PC-3 (cell line): ENCODE data around the gene SELPLG. TPM values are rescaled to one million over a fixed set of nuclear protein-coding genes. Genes with fewer than 3 reads are reported as not detected.
"Not testable (repeated sequence)": the region's sequence is repeated elsewhere in the genome, so short reads cannot be mapped to it uniquely, and the experiment has no call there.

Experiments
- ATAC-seq: fragments of 200-7000 bp; cut with Tn5 transposase; 2 replicates; pipeline ENCODE4 v1.9.1; 2020; ENCODE audit warnings: mild to moderate bottlenecking, moderate library complexity
- BruUV-seq: library from RNA; stranded (reverse); fragments of 400-500 nt; replicated peaks from 2 replicates; lab custom pipeline; 2021; lab: Mats Ljungman, UMichigan
- CTCF ChIA-PET: fragments of 300-600 bp; sonication (Branson Sonifier 250); formaldehyde crosslinking; loops from one replicate; lab custom pipeline; 2022; ENCODE audit warnings: antibody characterized with exemption; lab: Charles Lee
- POLR2A ChIA-PET: fragments of 300-600 bp; sonication (Branson Sonifier 250); formaldehyde crosslinking; loops from one replicate; lab custom pipeline; 2022; ENCODE audit warnings: antibody characterized with exemption; ENCODE audit not compliant: unreplicated experiment; lab: Charles Lee
- DNase-seq: peaks from one replicate; pipeline ENCODE4 v3.0.0-alpha.2; 2015
- H2AFZ ChIP-seq: fragments of 300-600 bp; sonication (generic); 2 replicates; pipeline ENCODE4 v1.6.0; 2016; ENCODE audit warnings: antibody characterized with exemption, low read length
- H3F3A ChIP-seq: fragments of 300-600 bp; sonication (generic); one replicate; pipeline ENCODE4 v1.6.0; 2017; ENCODE audit warnings: antibody characterized with exemption, low read length, control low read depth, mild to moderate bottlenecking; ENCODE audit not compliant: unreplicated experiment
- H3K27ac ChIP-seq: fragments of 300-600 bp; sonication (generic); 2 replicates; pipeline ENCODE4 v1.5.1; 2016; ENCODE audit warnings: mild to moderate bottlenecking, low read length
- H3K27me3 ChIP-seq: fragments of 300-600 bp; sonication (generic); 2 replicates; pipeline ENCODE4 v1.6.1; 2016; ENCODE audit warnings: low read length, mixed read lengths
- H3K36me3 ChIP-seq: fragments of 300-600 bp; sonication (generic); 2 replicates; pipeline ENCODE4 v1.6.1; 2016; ENCODE audit warnings: low read depth, mixed run types, low read length, mixed read lengths
- H3K4me1 ChIP-seq: fragments of 300-600 bp; sonication (generic); 2 replicates; pipeline ENCODE4 v1.5.1; 2016; ENCODE audit warnings: low read length; ENCODE audit not compliant: insufficient read depth
- H3K4me2 ChIP-seq: fragments of 300-600 bp; sonication (generic); 2 replicates; pipeline ENCODE4 v1.6.0; 2016; ENCODE audit warnings: low read length
- H3K4me3 ChIP-seq: fragments of 300-600 bp; sonication (generic); 2 replicates; pipeline ENCODE4 v1.5.1; 2016; ENCODE audit warnings: mild to moderate bottlenecking, low read length, mixed read lengths
- H3K79me2 ChIP-seq: fragments of 300-600 bp; sonication (generic); 2 replicates; pipeline ENCODE4 v1.6.1; 2017; ENCODE audit warnings: low read length, mixed read lengths
- H3K9ac ChIP-seq: fragments of 300-600 bp; sonication (generic); 2 replicates; pipeline ENCODE4 v1.6.0; 2016; ENCODE audit warnings: mild to moderate bottlenecking, low read length
- H3K9me2 ChIP-seq: fragments of 300-600 bp; sonication (generic); replicated peaks from 2 replicates; pipeline ENCODE4 v1.6.1; 2016; ENCODE audit warnings: mixed run types, low read length, mixed read lengths
- H3K9me3 ChIP-seq: fragments of 300-600 bp; sonication (generic); 2 replicates; pipeline ENCODE4 v1.6.1; 2016; ENCODE audit warnings: low read length, mixed read lengths
- H4K20me1 ChIP-seq: fragments of 300-600 bp; sonication (generic); 2 replicates; pipeline ENCODE4 v1.6.1; 2016; ENCODE audit warnings: low read length, mixed read lengths
- EZH2 ChIP-seq: fragments of 300-600 bp; sonication (generic); IDR thresholded peaks from one replicate; pipeline ENCODE4 v1.6.1; 2017; ENCODE audit warnings: antibody characterized with exemption, mild to moderate bottlenecking, low read length; ENCODE audit not compliant: unreplicated experiment
- intact Hi-C: fragments of 100-400 bp; cut with micrococcal nuclease; formaldehyde crosslinking; loops from 2 replicates; pipeline ENCODE4 v1.9.0; 2023
- total RNA-seq: library from RNA; depleted of rRNA; stranded (reverse); fragments of >200 nt; gene quantifications from 2 replicates; pipeline ENCODE4 v1.2.3, GENCODE V29; 2014
- TF ChIP-seq, protein P1 (sequence below): fragments of 300-600 bp; sonication (generic); conservative IDR thresholded peaks from 2 replicates; pipeline ENCODE4 v1.5.1; 2017; ENCODE audit warnings: antibody characterized with exemption, low read depth, mild to moderate bottlenecking, low read length

The SELPLG gene
- total RNA-seq, 1 experiment from 2014 or later = 0.73 TPM

DNA sequence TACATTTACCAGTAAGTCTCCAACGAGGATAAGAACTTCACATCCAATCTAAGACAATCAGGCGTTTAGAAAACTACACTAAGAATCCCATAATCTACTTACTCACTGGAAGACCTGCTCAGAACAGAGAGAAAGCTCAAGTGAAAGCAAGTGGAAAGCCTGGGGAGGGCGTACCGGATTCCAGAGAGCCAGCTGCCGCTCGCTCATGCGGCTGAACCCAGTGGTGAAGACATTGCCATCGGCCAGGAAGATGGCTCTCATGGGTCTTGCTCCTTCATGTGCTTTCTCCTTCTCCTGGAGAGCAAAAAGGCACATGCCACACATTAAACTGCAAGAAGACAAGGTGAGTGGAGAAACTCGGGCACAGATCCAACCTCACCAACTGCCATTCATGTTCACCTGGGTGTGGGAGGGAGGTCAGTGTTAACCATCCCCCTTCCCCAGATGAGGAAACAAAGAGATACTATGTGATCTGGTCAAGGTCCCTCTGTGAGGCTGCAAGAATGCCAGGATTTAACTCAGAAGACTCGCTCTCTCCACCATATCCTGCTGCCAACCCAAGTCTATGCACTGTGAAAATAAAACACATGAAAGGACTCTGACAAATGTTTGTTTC lies 23.5 kb upstream of the SELPLG start:
- DNase-seq (no peak), ATAC-seq (no peak)
- no peak overlapping the region for H3K4me2 ChIP-seq
- H3K4me3 ChIP-seq = no peak overlapping the region
- H3K4me1 ChIP-seq = peaks cover 13% of the 10 kb centered on the region
- intact Hi-C loops = no loop called here
- ChIA-PET POLR2A (no interaction called here), CTCF (no interaction called here)
- no peak overlapping the region for H2AFZ ChIP-seq
- H3K9me2 ChIP-seq = no peaks in the 10 kb centered on the region
- no peak overlapping the region for H3K9ac ChIP-seq
- no peaks in the 10 kb centered on the region for H3K9me3 ChIP-seq
- H4K20me1 ChIP-seq = no peaks in the 10 kb centered on the region
- no peaks in the 10 kb centered on the region for H3K27me3 ChIP-seq
- H3F3A ChIP-seq = peaks cover 3% of the 10 kb centered on the region
- H3K36me3 ChIP-seq = peaks cover 41% of the 10 kb centered on the region
- TF ChIP-seq EZH2 = no peak
- TF ChIP-seq, protein P1, sequence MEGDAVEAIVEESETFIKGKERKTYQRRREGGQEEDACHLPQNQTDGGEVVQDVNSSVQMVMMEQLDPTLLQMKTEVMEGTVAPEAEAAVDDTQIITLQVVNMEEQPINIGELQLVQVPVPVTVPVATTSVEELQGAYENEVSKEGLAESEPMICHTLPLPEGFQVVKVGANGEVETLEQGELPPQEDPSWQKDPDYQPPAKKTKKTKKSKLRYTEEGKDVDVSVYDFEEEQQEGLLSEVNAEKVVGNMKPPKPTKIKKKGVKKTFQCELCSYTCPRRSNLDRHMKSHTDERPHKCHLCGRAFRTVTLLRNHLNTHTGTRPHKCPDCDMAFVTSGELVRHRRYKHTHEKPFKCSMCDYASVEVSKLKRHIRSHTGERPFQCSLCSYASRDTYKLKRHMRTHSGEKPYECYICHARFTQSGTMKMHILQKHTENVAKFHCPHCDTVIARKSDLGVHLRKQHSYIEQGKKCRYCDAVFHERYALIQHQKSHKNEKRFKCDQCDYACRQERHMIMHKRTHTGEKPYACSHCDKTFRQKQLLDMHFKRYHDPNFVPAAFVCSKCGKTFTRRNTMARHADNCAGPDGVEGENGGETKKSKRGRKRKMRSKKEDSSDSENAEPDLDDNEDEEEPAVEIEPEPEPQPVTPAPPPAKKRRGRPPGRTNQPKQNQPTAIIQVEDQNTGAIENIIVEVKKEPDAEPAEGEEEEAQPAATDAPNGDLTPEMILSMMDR = no peak
- BruUV-seq = no TSS peak
- H3K27ac ChIP-seq = no peak overlapping the region
- H3K79me2 ChIP-seq = peaks cover 22% of the 10 kb centered on the region

DNA sequence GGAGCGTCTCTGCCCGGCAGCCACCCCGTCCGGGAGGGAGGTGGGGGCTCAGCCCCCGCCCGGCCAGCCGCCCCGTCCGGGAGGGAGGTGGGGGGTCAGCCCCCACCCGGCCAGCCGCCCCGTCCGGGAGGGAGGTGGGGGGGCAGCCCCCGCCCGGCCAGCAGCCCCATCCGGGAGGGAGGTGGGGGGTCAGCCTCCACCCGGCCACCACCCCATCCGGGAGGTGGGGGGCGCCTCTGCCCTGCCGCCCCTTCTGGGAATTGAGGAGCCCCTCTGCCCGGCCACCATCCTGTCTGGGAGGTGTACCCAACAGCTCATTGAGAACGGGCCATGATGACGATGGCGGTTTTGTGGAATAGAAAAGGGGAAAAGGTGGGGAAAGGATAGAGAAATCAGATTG lies 22.6 kb upstream of the SELPLG start:
- H3K4me2 ChIP-seq, H3K9me3 ChIP-seq, ATAC-seq, H2AFZ ChIP-seq, intact Hi-C loops, DNase-seq, H3K27me3 ChIP-seq, H3K9me2 ChIP-seq, H3F3A ChIP-seq, BruUV-seq, H3K9ac ChIP-seq, H4K20me1 ChIP-seq, CTCF ChIA-PET, POLR2A ChIA-PET, H3K27ac ChIP-seq, H3K4me3 ChIP-seq: not testable (repeated sequence)
- Histone ChIP-seq H3K4me1 (peaks cover 13% of the 10 kb centered on the region), H3K36me3 (peaks cover 46% of the 10 kb centered on the region), H3K79me2 (peaks cover 14% of the 10 kb centered on the region)

DNA sequence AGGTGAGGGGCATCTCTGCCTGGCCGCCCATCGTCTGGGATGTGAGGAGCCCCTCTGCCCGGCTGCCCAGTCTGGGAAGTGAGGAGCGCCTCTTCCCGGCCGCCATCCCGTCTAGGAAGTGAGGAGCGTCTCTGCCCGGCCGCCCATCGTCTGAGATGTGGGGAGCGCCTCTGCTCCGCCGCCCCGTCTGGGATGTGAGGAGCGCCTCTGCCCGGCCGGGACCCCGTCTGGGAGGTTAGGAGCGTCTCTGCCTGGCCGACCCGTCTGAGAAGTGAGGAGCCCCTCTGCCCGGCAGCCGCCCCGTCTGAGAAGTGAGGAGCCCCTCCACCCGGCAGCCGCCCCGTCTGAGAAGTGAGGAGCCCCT lies 22.1 kb upstream of the SELPLG start:
- H3K27me3 ChIP-seq, H3K9me3 ChIP-seq, H3F3A ChIP-seq, H3K4me2 ChIP-seq, H4K20me1 ChIP-seq, intact Hi-C loops, ATAC-seq, POLR2A ChIA-PET, DNase-seq, H3K9me2 ChIP-seq, CTCF ChIA-PET, H2AFZ ChIP-seq, H3K27ac ChIP-seq, H3K9ac ChIP-seq, H3K4me1 ChIP-seq, BruUV-seq, H3K4me3 ChIP-seq: not testable (repeated sequence)
- Histone ChIP-seq H3K79me2 (peaks cover 10% of the 10 kb centered on the region), H3K36me3 (peaks cover 47% of the 10 kb centered on the region)

DNA sequence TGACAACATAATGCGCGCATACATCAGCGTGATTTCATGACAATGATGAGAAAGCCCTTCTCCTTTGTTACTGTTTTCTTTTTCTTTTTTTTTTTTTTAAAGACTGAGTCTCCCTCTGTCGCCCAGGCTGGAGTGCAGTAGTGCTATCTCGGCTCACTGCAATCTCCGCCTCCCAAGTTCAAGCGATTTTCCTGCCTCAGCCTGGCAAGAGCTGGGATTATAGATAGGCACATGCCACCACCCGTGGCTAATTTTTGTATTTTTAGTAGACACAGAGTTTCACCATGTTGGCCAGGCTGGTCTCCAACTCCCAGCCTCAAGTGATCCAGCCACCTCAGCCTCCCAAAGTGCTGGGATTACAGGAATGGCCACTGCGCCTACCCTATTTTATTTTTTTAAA lies 20.9 kb upstream of the SELPLG start:
- H3K4me2 ChIP-seq, H3K9me2 ChIP-seq, CTCF ChIA-PET, H3K9me3 ChIP-seq, H3K79me2 ChIP-seq, H3K27me3 ChIP-seq, DNase-seq, BruUV-seq, H2AFZ ChIP-seq, intact Hi-C loops, H3K27ac ChIP-seq, H4K20me1 ChIP-seq, H3K9ac ChIP-seq, ATAC-seq, H3F3A ChIP-seq, POLR2A ChIA-PET, H3K4me3 ChIP-seq: not testable (repeated sequence)
- peaks cover 48% of the 10 kb centered on the region for H3K36me3 ChIP-seq
- H3K4me1 ChIP-seq = peaks cover 10% of the 10 kb centered on the region
